A673 (cell line): ENCODE measurements around the gene FCRLB. TPM values are rescaled to one million over a fixed set of nuclear protein-coding genes. Genes with fewer than 3 reads are reported as not detected.

ENCODE experiments used
- BruUV-seq: library from RNA; stranded (reverse); fragments of 400-500 nt; replicated peaks from 2 replicates; lab custom pipeline; 2021; lab: Mats Ljungman, UMichigan
- CTCF ChIA-PET: fragments of 300-600 bp; sonication (Branson Sonifier 250); formaldehyde crosslinking; loops from one replicate; lab custom pipeline; 2022; ENCODE audit warnings: antibody characterized with exemption; lab: Charles Lee
- POLR2A ChIA-PET: fragments of 300-600 bp; sonication (Branson Sonifier 250); formaldehyde crosslinking; loops from one replicate; lab custom pipeline; 2022; ENCODE audit warnings: antibody characterized with exemption; ENCODE audit not compliant: low non-redundant PET; lab: Charles Lee
- DNase-seq: peaks from one replicate; pipeline ENCODE4 v3.0.0-alpha.2; 2015; ENCODE audit warnings: low spot score
- H3K27ac ChIP-seq: fragments of 200-600 bp; sonication (generic); 2 replicates; pipeline ENCODE4 v1.5.1; 2016; ENCODE audit warnings: mixed run types, low read depth, mild to moderate bottlenecking, mixed read lengths, antibody characterized with exemption, low read length; ENCODE audit not compliant: poor library complexity, severe bottlenecking
- H3K27me3 ChIP-seq: fragments of 200-600 bp; sonication (generic); replicated peaks from 2 replicates; pipeline ENCODE4 v1.6.1; 2017; ENCODE audit warnings: mixed run types, low read depth, mild to moderate bottlenecking, mixed read lengths, antibody characterized with exemption, low read length; ENCODE audit not compliant: insufficient read depth, poor library complexity
- H3K36me3 ChIP-seq: fragments of 200-600 bp; sonication (generic); 2 replicates; pipeline ENCODE4 v1.6.1; 2016; ENCODE audit warnings: mixed run types, mild to moderate bottlenecking, mixed read lengths, antibody characterized with exemption, low read length; ENCODE audit not compliant: insufficient read depth, poor library complexity, severe bottlenecking
- H3K4me1 ChIP-seq: fragments of 200-600 bp; sonication (generic); 2 replicates; pipeline ENCODE4 v1.6.1; 2017; ENCODE audit warnings: mixed run types, mild to moderate bottlenecking, mixed read lengths, antibody characterized with exemption, low read length; ENCODE audit not compliant: insufficient read depth, poor library complexity, severe bottlenecking
- H3K4me3 ChIP-seq: fragments of 200-600 bp; sonication (generic); 2 replicates; pipeline ENCODE4 v1.5.1; 2016; ENCODE audit warnings: low read depth, mixed run types, mild to moderate bottlenecking, mixed read lengths, low read length; ENCODE audit not compliant: poor library complexity, severe bottlenecking
- H3K9me3 ChIP-seq: fragments of 200-600 bp; sonication (generic); 2 replicates; pipeline ENCODE4 v1.6.1; 2016; ENCODE audit warnings: mixed run types, low read depth, mild to moderate bottlenecking, mixed read lengths, antibody characterized with exemption, low read length; ENCODE audit not compliant: poor library complexity, severe bottlenecking
- EZH2 ChIP-seq: fragments of 200-600 bp; sonication (generic); IDR thresholded peaks from 2 replicates; pipeline ENCODE4 v1.6.1; 2017; ENCODE audit warnings: borderline replicate concordance, low read depth, mild to moderate bottlenecking, mixed read lengths, antibody characterized with exemption, low read length; ENCODE audit not compliant: poor library complexity, severe bottlenecking
- intact Hi-C: fragments of 100-400 bp; cut with micrococcal nuclease; formaldehyde crosslinking; loops from one replicate; pipeline ENCODE4 v1.10.0; 2022; ENCODE audit not compliant: unreplicated experiment
- total RNA-seq: library from RNA; stranded (reverse); gene quantifications from 2 replicates; pipeline ENCODE4 v1.2.3, GENCODE V29; 2021
- TF ChIP-seq, protein P1 (sequence below): fragments of 300-800, 200-600 bp; sonication (generic); conservative IDR thresholded peaks from 2 replicates; pipeline ENCODE4 v1.5.1; 2017; ENCODE audit warnings: low read depth, mild to moderate bottlenecking, antibody characterized with exemption, low read length, moderate library complexity, mixed read lengths

The FCRLB gene
- total RNA-seq, 1 experiment from 2014 or later = 0.67 TPM

DNA sequence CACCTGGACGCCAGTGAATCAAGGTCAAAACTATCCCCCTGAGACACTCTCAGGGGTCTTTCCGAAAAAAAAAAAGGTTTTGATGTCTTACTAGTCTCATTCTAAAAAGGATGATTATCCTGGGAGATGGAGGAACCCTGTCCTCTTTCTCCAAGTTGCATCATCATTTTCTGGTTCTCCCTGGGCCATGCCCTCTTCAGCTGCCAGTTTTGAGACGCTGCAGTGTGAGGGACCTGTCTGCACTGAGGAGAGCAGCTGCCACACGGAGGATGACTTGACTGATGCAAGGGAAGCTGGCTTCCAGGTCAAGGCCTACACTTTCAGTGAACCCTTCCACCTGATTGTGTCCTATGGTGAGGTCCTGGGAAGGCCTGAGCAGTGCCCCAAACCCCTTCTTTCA is 10.8 kb upstream of the FCRLB start:
- H3K36me3 ChIP-seq = no peaks in the 10 kb centered on the region
- no peaks in the 10 kb centered on the region for H3K9me3 ChIP-seq
- CTCF ChIA-PET = no interaction called here
- no peak overlapping the region for H3K4me3 ChIP-seq
- intact Hi-C loops = no loop called here
- TF ChIP-seq, protein P1, sequence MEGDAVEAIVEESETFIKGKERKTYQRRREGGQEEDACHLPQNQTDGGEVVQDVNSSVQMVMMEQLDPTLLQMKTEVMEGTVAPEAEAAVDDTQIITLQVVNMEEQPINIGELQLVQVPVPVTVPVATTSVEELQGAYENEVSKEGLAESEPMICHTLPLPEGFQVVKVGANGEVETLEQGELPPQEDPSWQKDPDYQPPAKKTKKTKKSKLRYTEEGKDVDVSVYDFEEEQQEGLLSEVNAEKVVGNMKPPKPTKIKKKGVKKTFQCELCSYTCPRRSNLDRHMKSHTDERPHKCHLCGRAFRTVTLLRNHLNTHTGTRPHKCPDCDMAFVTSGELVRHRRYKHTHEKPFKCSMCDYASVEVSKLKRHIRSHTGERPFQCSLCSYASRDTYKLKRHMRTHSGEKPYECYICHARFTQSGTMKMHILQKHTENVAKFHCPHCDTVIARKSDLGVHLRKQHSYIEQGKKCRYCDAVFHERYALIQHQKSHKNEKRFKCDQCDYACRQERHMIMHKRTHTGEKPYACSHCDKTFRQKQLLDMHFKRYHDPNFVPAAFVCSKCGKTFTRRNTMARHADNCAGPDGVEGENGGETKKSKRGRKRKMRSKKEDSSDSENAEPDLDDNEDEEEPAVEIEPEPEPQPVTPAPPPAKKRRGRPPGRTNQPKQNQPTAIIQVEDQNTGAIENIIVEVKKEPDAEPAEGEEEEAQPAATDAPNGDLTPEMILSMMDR = no peak
- no peak for TF ChIP-seq EZH2
- H3K4me1 ChIP-seq = peaks cover 4% of the 10 kb centered on the region
- BruUV-seq = no TSS peak
- no peak for DNase-seq
- H3K27ac ChIP-seq = no peak overlapping the region
- POLR2A ChIA-PET = no interaction called here
- H3K27me3 ChIP-seq = no peaks in the 10 kb centered on the region

DNA sequence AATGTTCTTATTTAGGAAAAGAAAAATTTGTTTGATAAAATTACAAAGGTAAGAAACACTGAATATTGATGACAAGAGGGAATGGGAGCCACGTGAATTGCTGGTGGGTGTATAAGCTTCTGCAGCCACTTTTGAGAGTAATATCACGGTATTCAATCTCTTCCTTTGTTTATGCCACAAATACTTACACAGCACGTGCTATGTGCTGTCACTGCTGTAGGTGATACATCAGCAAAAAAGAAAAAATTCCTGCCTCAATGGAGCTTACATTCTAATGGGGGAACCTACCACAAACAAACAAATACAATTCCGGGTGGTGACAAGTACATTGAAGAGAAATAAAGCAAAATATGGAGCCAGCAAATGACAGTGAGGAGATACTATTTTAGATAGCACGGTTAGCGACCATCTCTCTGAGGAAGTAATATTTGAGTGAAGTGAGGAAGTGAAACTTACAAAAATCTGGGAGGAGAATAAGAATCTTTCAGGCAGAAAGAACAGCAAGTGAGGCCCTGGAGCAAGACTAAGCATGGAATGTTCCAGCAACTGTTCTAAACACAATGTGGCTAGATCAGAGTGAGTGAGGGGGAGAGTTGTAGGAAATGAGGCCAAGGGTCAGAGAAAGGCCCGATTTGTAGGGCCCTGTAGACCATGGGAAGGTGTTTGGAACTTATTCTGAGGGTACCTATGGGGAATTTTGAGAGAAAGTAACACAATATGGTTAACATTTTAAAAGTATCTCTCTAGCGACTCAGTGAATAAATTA is 2.6 kb upstream of the FCRLB start:
- no peak overlapping the region for H3K4me3 ChIP-seq
- no TSS peak for BruUV-seq
- no peaks in the 10 kb centered on the region for H3K27me3 ChIP-seq
- H3K9me3 ChIP-seq = no peaks in the 10 kb centered on the region
- H3K27ac ChIP-seq = no peak overlapping the region
- no peaks in the 10 kb centered on the region for H3K4me1 ChIP-seq
- ChIA-PET CTCF (no interaction called here), POLR2A (no interaction called here)
- no peak for TF ChIP-seq EZH2
- no peak for DNase-seq
- intact Hi-C loops = no loop called here
- no peaks in the 10 kb centered on the region for H3K36me3 ChIP-seq

DNA sequence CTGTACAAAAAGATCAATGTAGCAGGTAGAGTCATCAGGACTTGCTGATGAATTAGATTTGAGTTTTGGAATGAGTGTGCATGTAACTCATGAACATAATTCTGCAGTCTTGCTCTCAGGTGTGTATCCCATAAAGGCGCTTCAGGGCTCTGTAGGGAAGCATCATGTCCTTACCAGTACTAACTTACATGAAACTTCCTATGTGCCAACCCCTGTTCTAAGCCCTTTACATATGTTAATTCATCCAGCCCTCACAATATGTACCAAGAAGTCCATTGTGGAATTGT is 2.1 kb upstream of the FCRLB start:
- Histone ChIP-seq H3K4me1 (no peaks in the 10 kb centered on the region), H3K36me3 (no peaks in the 10 kb centered on the region), H3K4me3 (no peak overlapping the region), H3K27ac (no peak overlapping the region), H3K9me3 (no peaks in the 10 kb centered on the region), H3K27me3 (no peaks in the 10 kb centered on the region)
- intact Hi-C loops = no loop called here
- TF ChIP-seq, protein P1 = no peak
- no peak for TF ChIP-seq EZH2
- no peak for DNase-seq
- no TSS peak for BruUV-seq
- POLR2A ChIA-PET = no interaction called here
- CTCF ChIA-PET = no interaction called here

DNA sequence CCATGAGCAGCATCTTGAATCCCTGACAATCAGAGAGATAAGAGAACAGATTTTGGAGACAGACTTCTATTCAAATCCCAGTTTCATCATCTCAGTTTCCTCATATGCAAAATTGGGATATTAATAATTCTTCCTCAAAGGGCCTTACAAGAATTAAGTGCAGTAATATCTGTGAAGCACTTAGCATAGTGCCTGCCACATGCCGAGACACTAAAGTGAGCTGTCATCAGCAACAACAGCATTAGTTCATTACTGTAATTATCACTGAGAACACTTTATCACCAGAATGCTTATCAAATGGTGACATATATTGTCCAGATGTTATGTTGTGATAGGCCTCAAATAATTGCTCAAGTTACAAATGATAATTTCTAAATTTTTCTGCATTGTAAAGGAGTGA is 922 bp upstream of the FCRLB start:
- no peaks in the 10 kb centered on the region for H3K9me3 ChIP-seq
- H3K27ac ChIP-seq = no peak overlapping the region
- DNase-seq = no peak
- H3K36me3 ChIP-seq = no peaks in the 10 kb centered on the region
- ChIA-PET POLR2A (no interaction called here), CTCF (no interaction called here)
- TF ChIP-seq, protein P1 = no peak
- no peak for TF ChIP-seq EZH2
- no peak overlapping the region for H3K4me3 ChIP-seq
- H3K27me3 ChIP-seq = no peaks in the 10 kb centered on the region
- no peaks in the 10 kb centered on the region for H3K4me1 ChIP-seq
- intact Hi-C loops = loop anchor here (5.0 kb wide), 1 partner anchor 33 kb away; no protein-coding TSS in a partner anchor
- BruUV-seq = no TSS peak
